Neural progenitor cell (in vitro differentiated cells): ENCODE results near the gene XCR1. TPM values are rescaled to one million over a fixed set of nuclear protein-coding genes. Genes with fewer than 3 reads are reported as not detected.

Experiments used
- DNase-seq: peaks from one replicate; pipeline ENCODE4 v3.0.0-alpha.2; 2016; ENCODE audit warnings: low spot score
- H2AFZ ChIP-seq: fragments of 200-600 bp; sonication (generic); replicated peaks from 2 replicates; pipeline ENCODE4 v1.6.1; 2016; ENCODE audit warnings: antibody characterized with exemption
- H3F3A ChIP-seq: fragments of 200-600 bp; sonication (generic); 2 replicates; pipeline ENCODE4 v1.6.1; 2016; ENCODE audit warnings: antibody characterized with exemption, low read depth
- H3K27ac ChIP-seq: fragments of 200-600 bp; sonication (generic); 2 replicates; pipeline ENCODE4 v1.5.1; 2016; ENCODE audit warnings: mild to moderate bottlenecking
- H3K27me3 ChIP-seq: fragments of 200-600 bp; sonication (generic); 2 replicates; pipeline ENCODE4 v1.6.1; 2016; ENCODE audit warnings: mild to moderate bottlenecking, moderate library complexity
- H3K36me3 ChIP-seq: fragments of 200-600 bp; sonication (generic); 2 replicates; pipeline ENCODE4 v1.5.1; 2016
- H3K4me1 ChIP-seq: fragments of 200-600 bp; sonication (generic); 2 replicates; pipeline ENCODE4 v1.6.1; 2016; ENCODE audit warnings: mixed run types
- H3K4me2 ChIP-seq: fragments of 200-600 bp; sonication (generic); 2 replicates; pipeline ENCODE4 v1.6.1; 2016
- H3K4me3 ChIP-seq: fragments of 200-600 bp; sonication (generic); 2 replicates; pipeline ENCODE4 v1.5.1; 2016
- H3K79me2 ChIP-seq: fragments of 200-600 bp; sonication (generic); 2 replicates; pipeline ENCODE4 v1.6.1; 2016; ENCODE audit warnings: low read depth
- H3K9ac ChIP-seq: fragments of 200-600 bp; sonication (generic); 2 replicates; pipeline ENCODE4 v1.6.1; 2016
- H3K9me3 ChIP-seq: fragments of 200-600 bp; sonication (generic); 2 replicates; pipeline ENCODE4 v1.5.1; 2016; ENCODE audit warnings: low read depth
- H4K20me1 ChIP-seq: fragments of 200-600 bp; sonication (generic); 2 replicates; pipeline ENCODE4 v1.6.1; 2016; ENCODE audit warnings: low read depth
- H3K27ac Mint-ChIP-seq: 3 replicates; pipeline ENCODE4 v1.8.0; 2021; ENCODE audit warnings: mixed read lengths
- H3K27me3 Mint-ChIP-seq: 2 replicates; pipeline ENCODE4 v1.8.0; 2022; ENCODE audit warnings: low read depth, mild to moderate bottlenecking, inconsistent platforms, moderate library complexity, mixed read lengths; ENCODE audit not compliant: insufficient read depth
- H3K36me3 Mint-ChIP-seq: 3 replicates; pipeline ENCODE4 v1.8.0; 2021; ENCODE audit warnings: mixed read lengths
- H3K4me1 Mint-ChIP-seq: 3 replicates; pipeline ENCODE4 v1.8.0; 2021; ENCODE audit warnings: mixed read lengths
- H3K4me3 Mint-ChIP-seq: 3 replicates; pipeline ENCODE4 v1.8.0; 2021; ENCODE audit warnings: mild to moderate bottlenecking, moderate library complexity, mixed read lengths
- H3K9me3 Mint-ChIP-seq: 3 replicates; pipeline ENCODE4 v1.8.0; 2020; ENCODE audit warnings: mixed read lengths
- CTCF ChIP-seq: fragments of 200-600 bp; sonication (generic); IDR thresholded peaks from 2 replicates; pipeline ENCODE4 v1.5.1; 2017; ENCODE audit warnings: antibody characterized with exemption, mild to moderate bottlenecking
- EZH2 ChIP-seq: fragments of 200-600 bp; sonication (generic); IDR thresholded peaks from 2 replicates; pipeline ENCODE4 v1.6.1; 2017; ENCODE audit warnings: antibody characterized with exemption, mild to moderate bottlenecking, moderate library complexity
- EZH2phosphoT487 ChIP-seq: fragments of 200-600 bp; sonication (generic); IDR thresholded peaks from 2 replicates; pipeline ENCODE4 v1.6.1; 2017; ENCODE audit warnings: antibody characterized with exemption
- total RNA-seq: library from RNA; depleted of rRNA; stranded (reverse); fragments of >200 nt; gene quantifications from 2 replicates; pipeline ENCODE4 v1.2.3, GENCODE V29; 2015; ENCODE audit warnings: low replicate concordance

The XCR1 gene
- total RNA-seq, 1 donor from 2014 or later: not detected

GRCh38 chr3:46030626-46031025 is 3.3 kb upstream of the XCR1 start:
- H3K27me3 ChIP-seq: no peaks in the 10 kb centered on the region
- no peak overlapping the region for H3K4me3 ChIP-seq
- no peaks in the 10 kb centered on the region for H3K36me3 Mint-ChIP-seq
- no peak overlapping the region for H3K9ac ChIP-seq
- TF ChIP-seq CTCF (no peak), EZH2phosphoT487 (no peak), EZH2 (no peak)
- no peaks in the 10 kb centered on the region for H3K79me2 ChIP-seq
- H2AFZ ChIP-seq: no peak overlapping the region
- no peak overlapping the region for H3K27ac ChIP-seq
- no peak overlapping the region for H3K4me3 Mint-ChIP-seq
- H4K20me1 ChIP-seq: no peaks in the 10 kb centered on the region
- no peaks in the 10 kb centered on the region for H3K9me3 Mint-ChIP-seq
- DNase-seq: no peak
- peaks cover 4% of the 10 kb centered on the region for H3K27me3 Mint-ChIP-seq
- no peak overlapping the region for H3K4me2 ChIP-seq
- H3K27ac Mint-ChIP-seq: no peak overlapping the region
- H3K36me3 ChIP-seq: no peaks in the 10 kb centered on the region
- H3K9me3 ChIP-seq: no peaks in the 10 kb centered on the region
- H3K4me1 ChIP-seq: no peaks in the 10 kb centered on the region
- H3F3A ChIP-seq: no peaks in the 10 kb centered on the region
- no peaks in the 10 kb centered on the region for H3K4me1 Mint-ChIP-seq

- Mint-ChIP-seq H3K9me3 (no peaks in the 10 kb centered on the region), H3K4me3 (no peak overlapping the region), H3K4me1 (no peaks in the 10 kb centered on the region), H3K27ac (no peak overlapping the region), H3K27me3 (peaks cover 4% of the 10 kb centered on the region), H3K36me3 (no peaks in the 10 kb centered on the region)
- no peak for DNase-seq
- Histone ChIP-seq H3K4me2 (no peak overlapping the region), H3K4me1 (no peaks in the 10 kb centered on the region), H3F3A (no peaks in the 10 kb centered on the region), H3K9ac (no peak overlapping the region), H3K9me3 (no peaks in the 10 kb centered on the region), H3K27me3 (no peaks in the 10 kb centered on the region), H3K27ac (no peak overlapping the region), H3K79me2 (no peaks in the 10 kb centered on the region), H4K20me1 (no peaks in the 10 kb centered on the region), H3K36me3 (no peaks in the 10 kb centered on the region), H2AFZ (no peak overlapping the region), H3K4me3 (no peak overlapping the region)
- TF ChIP-seq EZH2phosphoT487 (no peak), CTCF (no peak), EZH2 (no peak)
These were observed 2.8 kb upstream of the XCR1 start for GRCh38 chr3:46029953-46030543.

GRCh38 chr3:46027736-46028397 is 584 bp upstream of the XCR1 start:
- H3K9me3 Mint-ChIP-seq: no peaks in the 10 kb centered on the region
- TF ChIP-seq EZH2phosphoT487: no peak

GRCh38 chr3:46025139-46025538 is 2.1 kb downstream of the XCR1 start:
- DNase-seq: no peak
- no peaks in the 10 kb centered on the region for H3K27me3 ChIP-seq
- H3K27ac Mint-ChIP-seq: no peak overlapping the region
- no peak for TF ChIP-seq EZH2phosphoT487
- TF ChIP-seq CTCF: no peak
- no peak for TF ChIP-seq EZH2
- no peaks in the 10 kb centered on the region for H3K9me3 ChIP-seq
- H3K79me2 ChIP-seq: no peaks in the 10 kb centered on the region
- no peaks in the 10 kb centered on the region for H3F3A ChIP-seq
- no peak overlapping the region for H2AFZ ChIP-seq
- H3K9ac ChIP-seq: no peak overlapping the region
- no peaks in the 10 kb centered on the region for H3K4me1 Mint-ChIP-seq
- no peaks in the 10 kb centered on the region for H3K4me1 ChIP-seq
- H3K4me3 Mint-ChIP-seq: no peak overlapping the region
- no peak overlapping the region for H3K4me2 ChIP-seq
- H3K27ac ChIP-seq: no peak overlapping the region
- no peaks in the 10 kb centered on the region for H3K36me3 ChIP-seq
- no peak overlapping the region for H3K4me3 ChIP-seq
- no peaks in the 10 kb centered on the region for H4K20me1 ChIP-seq
- H3K27me3 Mint-ChIP-seq: peaks cover 4% of the 10 kb centered on the region
- H3K9me3 Mint-ChIP-seq: peaks cover 3% of the 10 kb centered on the region
- no peaks in the 10 kb centered on the region for H3K36me3 Mint-ChIP-seq

More at GRCh38 chr3:46027736-46028397, 584 bp upstream of the XCR1 start:
- H3K79me2 ChIP-seq: no peaks in the 10 kb centered on the region
- H3K4me3 ChIP-seq: no peak overlapping the region
- H3K4me1 ChIP-seq: no peaks in the 10 kb centered on the region
- H3K9me3 ChIP-seq: no peaks in the 10 kb centered on the region
- no peaks in the 10 kb centered on the region for H4K20me1 ChIP-seq
- DNase-seq: no peak
- H3K27ac Mint-ChIP-seq: no peak overlapping the region
- H3K27ac ChIP-seq: no peak overlapping the region
- no peaks in the 10 kb centered on the region for H3F3A ChIP-seq
- H3K27me3 ChIP-seq: no peaks in the 10 kb centered on the region
- no peak overlapping the region for H3K4me3 Mint-ChIP-seq
- no peaks in the 10 kb centered on the region for H3K36me3 Mint-ChIP-seq
- no peaks in the 10 kb centered on the region for H3K36me3 ChIP-seq
- H3K27me3 Mint-ChIP-seq: peaks cover 2% of the 10 kb centered on the region
- no peak overlapping the region for H3K4me2 ChIP-seq
- peak overlapping the region; percentile 64 for H2AFZ ChIP-seq
- no peak overlapping the region for H3K9ac ChIP-seq
- H3K4me1 Mint-ChIP-seq: no peaks in the 10 kb centered on the region
